Memory B cell (primary cell): ENCODE measurements around the gene SPECC1.

Experiments used
- ATAC-seq: fragments of 150-1000 bp; cut with Tn5 transposase; 2 replicates; pipeline ENCODE4 v1.10.0; 2021; ENCODE audit warnings: low read depth, mild to moderate bottlenecking, moderate library complexity
- DNase-seq, 2 donors: peaks; one replicate each; pipeline ENCODE4 v3.0.0; 2022; ENCODE audit warnings: low spot score in 2 of 2
- H3K27ac Mint-ChIP-seq: one replicate; pipeline ENCODE4 v1.8.0; 2022; ENCODE audit warnings: mild to moderate bottlenecking, moderate library complexity, mixed read lengths
- H3K27me3 Mint-ChIP-seq: one replicate; pipeline ENCODE4 v1.8.0; 2022; ENCODE audit warnings: mixed read lengths
- H3K36me3 Mint-ChIP-seq: one replicate; pipeline ENCODE4 v1.8.0; 2022; ENCODE audit warnings: mild to moderate bottlenecking, mixed read lengths
- H3K4me1 Mint-ChIP-seq: one replicate; pipeline ENCODE4 v1.8.0; 2022; ENCODE audit warnings: mixed read lengths
- H3K4me3 Mint-ChIP-seq: one replicate; pipeline ENCODE4 v1.8.0; 2022; ENCODE audit warnings: mild to moderate bottlenecking, moderate library complexity, mixed read lengths
- H3K9me3 Mint-ChIP-seq: one replicate; pipeline ENCODE4 v1.8.0; 2022; ENCODE audit warnings: mixed read lengths

SPECC1 gene

GRCh38 chr17:20206591-20206990 is 197.4 kb downstream of the SPECC1 start:
- peaks cover 2% of the 10 kb centered on the region for H3K36me3 Mint-ChIP-seq
- H3K9me3 Mint-ChIP-seq, result no peaks in the 10 kb centered on the region
- H3K4me1 Mint-ChIP-seq, result peaks cover 3% of the 10 kb centered on the region
- ATAC-seq, result no peak
- DNase-seq, result no peak
- no peak overlapping the region for H3K4me3 Mint-ChIP-seq
- H3K27me3 Mint-ChIP-seq, result no peaks in the 10 kb centered on the region
- no peak overlapping the region for H3K27ac Mint-ChIP-seq

DNA sequence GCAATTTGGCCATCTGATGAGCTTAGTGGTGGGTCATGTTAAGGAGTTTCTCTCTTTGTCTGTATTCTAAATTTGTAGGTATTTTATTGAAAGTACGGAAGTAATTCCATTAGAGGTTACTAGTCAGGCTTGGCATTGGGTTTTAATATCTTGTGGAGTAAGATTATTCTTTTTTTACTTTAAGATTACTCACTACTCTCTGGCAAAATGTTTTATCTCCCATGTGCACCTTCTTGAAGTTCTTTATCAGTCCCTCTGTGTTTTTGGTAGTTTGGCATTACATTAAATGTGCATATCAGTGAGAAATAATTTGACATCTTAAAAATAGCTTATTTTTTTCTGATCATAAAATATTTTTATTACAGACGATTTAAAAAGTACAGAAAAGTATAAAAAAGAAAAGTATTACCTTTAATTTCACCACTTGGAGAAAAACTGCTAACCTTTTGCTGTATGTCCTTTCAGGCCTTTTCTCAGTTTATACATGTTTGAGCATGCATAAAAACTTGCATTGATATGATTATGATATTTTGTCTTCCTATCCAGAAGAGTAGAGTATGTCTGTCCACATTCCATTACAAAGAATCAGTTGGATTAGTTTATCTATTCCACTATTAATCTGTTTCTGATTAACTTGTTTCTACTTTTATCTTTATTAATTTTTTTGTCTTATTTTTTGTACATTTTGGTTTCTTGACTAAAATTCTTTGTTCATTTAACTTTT is 198.3 kb downstream of the SPECC1 start:
- ATAC-seq, result no peak
- no peak for DNase-seq
- H3K4me3 Mint-ChIP-seq, result no peak overlapping the region
- H3K9me3 Mint-ChIP-seq, result no peaks in the 10 kb centered on the region
- no peaks in the 10 kb centered on the region for H3K27me3 Mint-ChIP-seq
- no peak overlapping the region for H3K27ac Mint-ChIP-seq
- peaks cover 5% of the 10 kb centered on the region for H3K36me3 Mint-ChIP-seq
- peaks cover 3% of the 10 kb centered on the region for H3K4me1 Mint-ChIP-seq

DNA sequence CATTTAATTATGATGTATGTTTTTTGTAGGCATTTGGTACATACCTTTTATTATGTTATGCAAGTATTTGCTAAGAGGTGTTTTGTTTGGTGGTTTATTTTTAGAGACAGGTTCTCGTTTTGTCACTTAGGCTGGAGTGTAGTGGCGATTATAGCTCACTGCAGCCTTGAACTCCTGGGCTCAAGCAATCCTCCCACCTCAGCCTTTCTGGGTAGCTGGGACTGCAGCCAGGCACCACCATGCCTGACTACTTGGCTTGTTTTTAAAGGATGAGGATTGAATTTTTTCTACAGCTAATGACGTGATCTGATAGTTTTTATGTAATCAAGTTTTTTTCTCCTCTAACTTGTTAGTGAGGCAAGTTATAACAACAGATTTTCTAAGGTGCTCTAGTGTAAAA is 199.6 kb downstream of the SPECC1 start:
- no peak for ATAC-seq

GRCh38 chr17:20210180-20210579 is 201.0 kb downstream of the SPECC1 start:
- Mint-ChIP-seq H3K27me3 (no peaks in the 10 kb centered on the region), H3K27ac (no peak overlapping the region), H3K36me3 (peaks cover 3% of the 10 kb centered on the region), H3K4me3 (no peak overlapping the region), H3K9me3 (no peaks in the 10 kb centered on the region), H3K4me1 (no peaks in the 10 kb centered on the region)
- DNase-seq, result no peak
- no peak for ATAC-seq

More for the DNA sequence above, 199.6 kb downstream of the SPECC1 start:
- DNase-seq, result no peak
- Mint-ChIP-seq H3K36me3 (peaks cover 5% of the 10 kb centered on the region), H3K9me3 (no peaks in the 10 kb centered on the region), H3K4me3 (no peak overlapping the region), H3K4me1 (peaks cover 2% of the 10 kb centered on the region), H3K27ac (no peak overlapping the region), H3K27me3 (no peaks in the 10 kb centered on the region)

DNA sequence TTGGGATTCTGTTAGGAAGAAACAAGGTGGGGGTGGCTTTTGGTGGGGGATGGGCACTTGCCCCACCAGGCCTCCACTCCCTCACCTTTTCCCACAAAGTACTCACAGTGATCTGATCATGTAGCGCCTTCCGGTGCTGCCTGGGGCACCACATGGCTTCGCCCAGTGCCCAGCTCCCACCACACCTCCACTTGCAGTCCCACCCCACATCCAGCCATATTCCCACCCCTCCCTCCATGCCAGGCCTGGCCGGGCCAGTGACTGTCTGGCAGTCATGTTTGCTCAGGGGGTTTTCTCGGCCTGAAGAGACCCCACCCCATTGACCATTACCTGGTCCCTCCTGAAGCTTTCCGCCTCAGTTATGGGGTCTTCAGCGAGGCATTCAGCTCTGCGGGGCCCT is 201.5 kb downstream of the SPECC1 start:
- ATAC-seq, result no peak
- Mint-ChIP-seq H3K4me3 (no peak overlapping the region), H3K27ac (no peak overlapping the region), H3K27me3 (no peaks in the 10 kb centered on the region), H3K4me1 (no peaks in the 10 kb centered on the region), H3K9me3 (no peaks in the 10 kb centered on the region), H3K36me3 (peaks cover 3% of the 10 kb centered on the region)
- DNase-seq, result no peak

DNA sequence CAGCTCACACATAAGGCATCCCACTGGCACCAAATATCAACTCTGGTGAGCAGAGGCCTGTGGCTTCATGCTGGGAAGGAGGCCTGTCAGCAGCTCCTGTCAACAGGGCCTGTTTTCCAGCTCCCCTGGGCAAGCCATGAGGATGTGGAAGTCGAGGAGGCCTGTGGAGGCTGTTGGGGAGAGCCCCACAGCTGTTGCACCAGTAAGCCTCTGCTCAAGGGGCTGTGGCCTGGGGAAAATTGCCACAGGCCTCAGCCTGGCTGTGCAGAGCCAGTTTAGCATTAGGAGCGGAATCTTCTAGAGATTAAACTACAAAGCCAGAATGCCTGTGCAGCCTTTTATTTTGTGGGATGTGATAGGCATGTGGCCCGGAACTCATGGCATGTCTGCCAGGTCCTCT is 202.1 kb downstream of the SPECC1 start:
- no peak for DNase-seq
- H3K4me3 Mint-ChIP-seq, result no peak overlapping the region
- no peaks in the 10 kb centered on the region for H3K27me3 Mint-ChIP-seq
- no peak for ATAC-seq
- H3K4me1 Mint-ChIP-seq, result peaks cover 4% of the 10 kb centered on the region
- no peaks in the 10 kb centered on the region for H3K9me3 Mint-ChIP-seq
- peaks cover 3% of the 10 kb centered on the region for H3K36me3 Mint-ChIP-seq
- H3K27ac Mint-ChIP-seq, result no peak overlapping the region

DNA sequence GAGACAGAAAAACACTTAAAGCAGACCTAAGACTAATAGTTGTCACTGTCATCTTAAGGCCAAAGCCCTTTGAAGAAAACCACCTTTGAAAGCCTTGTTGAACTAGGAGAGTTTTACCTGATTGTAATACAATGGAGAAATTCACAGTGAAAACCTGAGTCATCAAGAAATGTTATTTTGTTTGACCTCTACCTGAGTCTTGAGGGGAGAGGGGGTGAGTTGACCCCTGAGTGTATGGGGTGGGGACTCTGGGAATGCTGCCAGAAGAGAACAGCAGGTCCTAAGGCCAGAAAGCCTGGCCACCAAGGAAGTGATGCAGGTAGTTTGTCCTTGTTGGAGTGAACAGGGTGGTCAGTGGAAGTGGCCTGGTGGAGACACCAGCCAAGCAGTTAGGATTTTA is 204.3 kb downstream of the SPECC1 start:
- Mint-ChIP-seq H3K27ac (no peak overlapping the region), H3K4me1 (peaks cover 4% of the 10 kb centered on the region), H3K36me3 (peaks cover 3% of the 10 kb centered on the region), H3K9me3 (no peaks in the 10 kb centered on the region), H3K4me3 (no peak overlapping the region), H3K27me3 (no peaks in the 10 kb centered on the region)
- DNase-seq (no peak), ATAC-seq (no peak)

- Mint-ChIP-seq H3K9me3 (no peaks in the 10 kb centered on the region), H3K4me3 (no peak overlapping the region), H3K36me3 (peaks cover 3% of the 10 kb centered on the region), H3K4me1 (peaks cover 4% of the 10 kb centered on the region), H3K27me3 (no peaks in the 10 kb centered on the region), H3K27ac (no peak overlapping the region)
- DNase-seq (no peak), ATAC-seq (no peak)
These were observed 205.6 kb downstream of the SPECC1 start for GRCh38 chr17:20214794-20215193.

DNA sequence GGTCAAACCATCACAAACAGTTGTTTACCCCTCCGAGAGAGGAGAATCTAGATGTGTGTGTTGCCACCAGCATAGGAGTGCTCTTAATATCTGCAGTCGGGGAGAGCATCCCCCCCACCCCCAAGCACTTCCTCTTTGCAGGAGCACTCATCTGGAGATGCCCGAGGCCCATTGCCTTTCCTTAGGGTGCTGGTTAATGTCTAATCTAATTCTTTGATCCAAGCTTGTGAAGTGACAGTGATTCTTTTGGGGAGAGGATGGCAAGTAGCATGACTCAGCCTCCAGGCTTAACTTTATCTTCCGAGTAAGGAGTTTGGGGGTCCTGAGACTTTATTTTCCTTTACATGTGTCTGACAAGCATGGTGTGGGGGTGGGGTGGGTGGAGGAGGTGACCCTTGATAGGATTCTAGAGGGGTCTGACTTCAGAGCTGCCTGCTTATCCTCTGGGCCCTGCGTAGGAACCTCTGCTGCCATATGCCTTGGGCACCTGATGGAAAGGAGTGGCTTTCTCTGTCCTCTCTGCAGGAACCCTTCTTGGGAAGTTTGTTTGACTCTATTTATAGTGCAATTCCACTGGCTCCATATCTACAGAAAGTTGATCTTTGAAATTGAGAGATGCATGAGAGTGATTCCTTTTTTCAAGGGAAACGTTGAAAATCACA is 207.1 kb downstream of the SPECC1 start:
- H3K36me3 Mint-ChIP-seq, result peaks cover 3% of the 10 kb centered on the region
- peaks cover 2% of the 10 kb centered on the region for H3K9me3 Mint-ChIP-seq
- no peaks in the 10 kb centered on the region for H3K27me3 Mint-ChIP-seq
- H3K4me3 Mint-ChIP-seq, result no peak overlapping the region
- DNase-seq (no peak), ATAC-seq (peak; percentile 45)
- H3K27ac Mint-ChIP-seq, result peak overlapping the region; percentile 12
- H3K4me1 Mint-ChIP-seq, result peaks cover 4% of the 10 kb centered on the region

GRCh38 chr17:20216853-20217252 is 207.7 kb downstream of the SPECC1 start:
- Mint-ChIP-seq H3K9me3 (peaks cover 2% of the 10 kb centered on the region), H3K4me3 (no peak overlapping the region), H3K36me3 (peaks cover 3% of the 10 kb centered on the region), H3K27me3 (no peaks in the 10 kb centered on the region), H3K27ac (no peak overlapping the region), H3K4me1 (peaks cover 4% of the 10 kb centered on the region)
- ATAC-seq (no peak), DNase-seq (no peak)

DNA sequence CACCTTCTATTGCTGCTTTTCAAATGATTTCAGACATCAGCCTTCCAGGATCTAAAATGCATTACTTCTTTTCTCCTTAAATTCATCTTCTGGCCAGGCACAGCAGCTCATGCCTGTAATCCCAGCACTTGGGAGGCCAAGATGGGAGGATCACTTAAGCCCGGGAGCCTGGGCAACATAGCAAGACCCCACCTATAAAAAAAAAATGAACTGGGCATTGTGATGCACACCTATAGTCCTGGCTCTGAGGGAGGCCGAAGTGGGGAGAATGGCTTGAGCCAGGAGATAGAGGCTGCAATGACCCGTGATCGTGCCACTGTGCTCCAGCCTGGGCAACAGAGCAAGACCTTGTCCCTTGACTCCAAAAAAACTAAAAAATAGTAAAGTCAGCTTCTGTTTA is 208.5 kb downstream of the SPECC1 start:
- no peak overlapping the region for H3K4me3 Mint-ChIP-seq
- no peaks in the 10 kb centered on the region for H3K36me3 Mint-ChIP-seq
- no peak overlapping the region for H3K27ac Mint-ChIP-seq
- peaks cover 4% of the 10 kb centered on the region for H3K4me1 Mint-ChIP-seq
- H3K27me3 Mint-ChIP-seq, result no peaks in the 10 kb centered on the region
- no peak for ATAC-seq
- no peak for DNase-seq
- H3K9me3 Mint-ChIP-seq, result peaks cover 2% of the 10 kb centered on the region

GRCh38 chr17:20218272-20218671 is 209.1 kb downstream of the SPECC1 start:
- Mint-ChIP-seq H3K27me3 (no peaks in the 10 kb centered on the region), H3K9me3 (peaks cover 2% of the 10 kb centered on the region), H3K4me3 (no peak overlapping the region), H3K36me3 (no peaks in the 10 kb centered on the region), H3K27ac (no peak overlapping the region), H3K4me1 (peaks cover 4% of the 10 kb centered on the region)
- DNase-seq (no peak), ATAC-seq (no peak)

DNA sequence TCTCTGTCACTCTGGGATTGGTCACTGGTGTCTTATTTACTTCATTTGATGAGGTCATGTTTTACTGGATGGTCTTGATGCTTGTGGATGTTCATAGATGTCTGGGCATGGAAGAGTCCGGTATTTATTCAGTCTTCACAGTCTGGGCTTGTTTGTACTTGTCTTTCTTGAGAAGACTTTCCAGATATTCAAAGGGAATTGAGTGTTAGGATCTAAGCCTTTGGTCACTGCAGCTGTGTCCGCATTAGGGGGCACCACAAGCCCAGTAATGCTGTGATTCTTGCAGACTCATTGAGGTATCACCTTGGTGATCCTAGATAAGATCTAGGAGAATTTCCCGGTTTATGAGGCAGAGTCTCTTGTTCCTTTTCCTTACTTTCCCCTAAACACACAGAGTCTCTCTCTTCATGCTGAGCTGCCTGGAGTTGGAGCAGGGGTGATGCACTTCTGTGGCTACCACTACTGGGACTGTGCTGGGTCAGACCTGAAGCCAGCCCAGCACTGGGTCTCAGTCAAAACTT is 214.7 kb downstream of the SPECC1 start:
- Mint-ChIP-seq H3K9me3 (peaks cover 2% of the 10 kb centered on the region), H3K27me3 (no peaks in the 10 kb centered on the region), H3K36me3 (no peaks in the 10 kb centered on the region), H3K4me1 (no peaks in the 10 kb centered on the region), H3K27ac (no peak overlapping the region), H3K4me3 (no peak overlapping the region)
- ATAC-seq, result no peak
- DNase-seq, result no peak

DNA sequence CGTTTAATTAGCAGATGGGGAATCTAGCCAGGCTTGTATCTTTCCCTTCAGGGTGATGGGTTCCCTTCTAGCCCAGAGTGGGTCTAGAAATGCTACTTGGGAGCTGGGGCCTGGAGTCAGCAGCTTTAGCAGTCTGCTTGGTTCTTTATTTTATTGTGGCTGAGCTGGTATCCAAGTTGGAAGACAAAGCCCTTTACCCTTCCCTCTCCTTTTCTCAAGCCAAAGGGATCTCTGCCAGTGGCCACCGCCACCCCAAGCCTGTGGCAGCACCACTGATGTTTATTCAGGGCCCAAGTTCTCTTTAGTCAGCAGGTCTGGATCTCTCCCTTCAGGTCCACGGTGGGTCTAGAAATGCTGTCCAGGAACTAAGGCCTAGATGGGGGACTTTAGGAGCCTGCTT is 215.2 kb downstream of the SPECC1 start:
- DNase-seq (no peak), ATAC-seq (no peak)
- H3K4me1 Mint-ChIP-seq, result no peaks in the 10 kb centered on the region
- no peak overlapping the region for H3K4me3 Mint-ChIP-seq
- peaks cover 2% of the 10 kb centered on the region for H3K9me3 Mint-ChIP-seq
- no peaks in the 10 kb centered on the region for H3K36me3 Mint-ChIP-seq
- no peaks in the 10 kb centered on the region for H3K27me3 Mint-ChIP-seq
- no peak overlapping the region for H3K27ac Mint-ChIP-seq
